Thyroid gland (tissue), 4 donors: ENCODE data around the gene VGLL4. TPM values are rescaled to one million over a fixed set of nuclear protein-coding genes. Genes with fewer than 3 reads are reported as not detected.
A peak's percentile ranks its signal among the peaks of the same experiment; 100 is the strongest.

Experiments
- DNase-seq, 2 donors: peaks; one replicate each; pipeline ENCODE4 v3.0.0-alpha.2; 2019
- H3K27ac ChIP-seq, 3 donors: fragments of 200-600 bp; sonication (generic); 1 replicate in 2 of 3; 2 replicates in 1 of 3; pipeline ENCODE4 v1.5.1; 2016 to 2019; ENCODE audit warnings: mild to moderate bottlenecking in 1 of 3, moderate library complexity in 1 of 3
- H3K27me3 ChIP-seq: fragments of 200-600 bp; sonication (generic); one replicate; pipeline ENCODE4 v1.5.1; 2019
- H3K36me3 ChIP-seq, 2 donors: fragments of 200-600 bp; sonication (generic); one replicate each; pipeline ENCODE4 v1.5.1; 2016 to 2019
- H3K4me1 ChIP-seq, 2 donors: fragments of 200-600 bp; sonication (generic); one replicate each; pipeline ENCODE4 v1.5.1; 2017 to 2019
- H3K4me3 ChIP-seq, 3 donors: fragments of 200-600 bp; sonication (generic); replicated peaks in 1 of 3; 1 replicate in 2 of 3; 2 replicates in 1 of 3; pipeline ENCODE4 v1.5.1; 2016; ENCODE audit warnings: mild to moderate bottlenecking in 1 of 3
- H3K9me3 ChIP-seq: fragments of 200-600 bp; sonication (generic); one replicate; pipeline ENCODE4 v1.5.1; 2017
- POLR2A ChIP-seq, 2 donors: fragments of 450-650 bp; IDR thresholded peaks; one replicate each; pipeline ENCODE4 v1.6.1; 2017; ENCODE audit warnings: antibody characterized with exemption in 2 of 2, mild to moderate bottlenecking in 2 of 2, moderate library complexity in 1 of 2
- WGBS, 2 donors: methylation state at CpG; one replicate each; pipeline ENCODE4 v1.1.5; 2017; 5-methylcytosine and 5-hydroxymethylcytosine counted together
- intact Hi-C: fragments of 100-400 bp; cut with DNase I; formaldehyde crosslinking; loops from one replicate; pipeline ENCODE4 v1.15.1; 2023
- total RNA-seq, 4 donors: library from RNA; depleted of rRNA; stranded (reverse); fragments of >200 nt; gene quantifications; one replicate each; pipeline ENCODE4 v1.2.3, GENCODE V29; 2016
- TF ChIP-seq, protein P1 (sequence below), 6 experiments: fragments of 200-600 bp in 3 of 6; fragments of 450-650 bp in 3 of 6; sonication (generic) in 3 of 6; IDR thresholded peaks; one replicate each; pipeline ENCODE4 v1.5.1; 2016 to 2019; ENCODE audit warnings: antibody characterized with exemption in 6 of 6, mild to moderate bottlenecking in 2 of 6, inconsistent platforms in 1 of 6, moderate library complexity in 1 of 6

The VGLL4 gene
- total RNA-seq, 4 donors from 2014 or later = 96.0 to 142 (median 131) TPM

DNA sequence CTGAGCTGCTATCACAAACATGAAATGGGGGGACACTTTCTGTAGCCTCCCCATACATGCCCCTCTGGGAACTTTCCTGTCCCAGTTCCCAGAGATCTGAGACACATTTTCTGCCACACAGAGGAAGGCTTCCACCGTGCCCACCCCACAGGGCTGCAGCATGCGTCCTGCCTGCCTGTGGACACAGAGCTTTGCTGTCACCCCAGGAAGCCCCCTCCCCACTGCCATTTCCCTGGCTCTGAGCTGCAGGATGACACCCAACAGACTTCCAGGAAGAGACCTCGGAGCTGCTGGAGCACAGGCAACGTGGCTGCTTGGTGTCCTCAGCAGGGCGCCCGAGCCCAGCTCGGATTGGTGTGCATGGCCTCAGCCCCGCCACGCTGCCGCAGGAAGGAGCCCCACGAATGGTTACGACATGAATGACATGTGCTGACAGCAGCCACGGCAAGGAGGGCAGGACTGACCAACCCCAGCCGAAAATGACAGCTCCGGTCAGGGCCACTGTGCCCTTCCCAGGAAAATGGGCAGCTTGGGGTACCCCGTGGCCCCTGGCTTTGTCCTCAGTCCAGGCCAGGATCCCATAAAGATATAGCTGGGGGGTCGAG lies 81.3 kb downstream of the VGLL4 start:
- 80 to 86% methylated on average over 11 of the region's 17 CpGs for WGBS, 2 donors
- intact Hi-C loops = no loop called here
- H3K4me3 ChIP-seq = no peak overlapping the region
- DNase-seq = no peak
- TF ChIP-seq, protein P1, sequence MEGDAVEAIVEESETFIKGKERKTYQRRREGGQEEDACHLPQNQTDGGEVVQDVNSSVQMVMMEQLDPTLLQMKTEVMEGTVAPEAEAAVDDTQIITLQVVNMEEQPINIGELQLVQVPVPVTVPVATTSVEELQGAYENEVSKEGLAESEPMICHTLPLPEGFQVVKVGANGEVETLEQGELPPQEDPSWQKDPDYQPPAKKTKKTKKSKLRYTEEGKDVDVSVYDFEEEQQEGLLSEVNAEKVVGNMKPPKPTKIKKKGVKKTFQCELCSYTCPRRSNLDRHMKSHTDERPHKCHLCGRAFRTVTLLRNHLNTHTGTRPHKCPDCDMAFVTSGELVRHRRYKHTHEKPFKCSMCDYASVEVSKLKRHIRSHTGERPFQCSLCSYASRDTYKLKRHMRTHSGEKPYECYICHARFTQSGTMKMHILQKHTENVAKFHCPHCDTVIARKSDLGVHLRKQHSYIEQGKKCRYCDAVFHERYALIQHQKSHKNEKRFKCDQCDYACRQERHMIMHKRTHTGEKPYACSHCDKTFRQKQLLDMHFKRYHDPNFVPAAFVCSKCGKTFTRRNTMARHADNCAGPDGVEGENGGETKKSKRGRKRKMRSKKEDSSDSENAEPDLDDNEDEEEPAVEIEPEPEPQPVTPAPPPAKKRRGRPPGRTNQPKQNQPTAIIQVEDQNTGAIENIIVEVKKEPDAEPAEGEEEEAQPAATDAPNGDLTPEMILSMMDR (IDR thresholded peaks at IDR 0.05) = no peak
- TF ChIP-seq POLR2A (IDR thresholded peaks at IDR 0.05) = no peak
- peaks cover 1 to 25% of the 10 kb centered on the region in 2 donors for H3K4me1 ChIP-seq
- H3K9me3 ChIP-seq = no peaks in the 10 kb centered on the region
- H3K36me3 ChIP-seq = peaks cover 7 to 18% of the 10 kb centered on the region in 2 donors
- no peaks in the 10 kb centered on the region for H3K27me3 ChIP-seq
- no peak overlapping the region for H3K27ac ChIP-seq

DNA sequence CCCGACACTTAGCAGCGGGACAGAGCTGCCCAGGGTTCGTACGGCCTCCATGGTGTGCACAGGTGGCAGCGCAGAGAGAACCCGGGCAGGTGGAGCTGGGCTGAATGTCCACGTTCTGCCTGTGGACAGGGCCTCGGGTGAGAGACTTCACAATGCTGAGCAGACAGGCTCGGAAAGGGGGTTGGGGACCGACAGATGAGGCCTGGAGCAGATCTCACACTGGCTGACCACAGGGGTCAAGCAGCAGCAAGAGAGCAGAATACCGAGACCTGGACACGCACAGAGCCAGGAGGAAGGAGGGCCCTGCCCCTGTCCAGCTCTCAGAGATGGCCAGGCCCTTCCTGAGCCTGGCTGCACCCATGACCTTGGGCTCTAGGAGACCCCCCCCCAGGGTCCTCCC lies 83.0 kb downstream of the VGLL4 start:
- Histone ChIP-seq H3K27ac (peak overlapping the region in 2 of 3 donors; percentile 3 to 40), H3K27me3 (no peaks in the 10 kb centered on the region), H3K36me3 (peaks cover 11 to 18% of the 10 kb centered on the region in 2 donors), H3K4me1 (peaks cover 17 to 35% of the 10 kb centered on the region in 2 donors), H3K4me3 (no peak overlapping the region), H3K9me3 (no peaks in the 10 kb centered on the region)
- intact Hi-C loops = no loop called here
- WGBS, 2 donors = 88 to 89% methylated on average over 12 of the region's 12 CpGs
- no peak for TF ChIP-seq POLR2A (IDR thresholded peaks at IDR 0.05)
- TF ChIP-seq, protein P1 (IDR thresholded peaks at IDR 0.05) = no peak
- no peak for DNase-seq

DNA sequence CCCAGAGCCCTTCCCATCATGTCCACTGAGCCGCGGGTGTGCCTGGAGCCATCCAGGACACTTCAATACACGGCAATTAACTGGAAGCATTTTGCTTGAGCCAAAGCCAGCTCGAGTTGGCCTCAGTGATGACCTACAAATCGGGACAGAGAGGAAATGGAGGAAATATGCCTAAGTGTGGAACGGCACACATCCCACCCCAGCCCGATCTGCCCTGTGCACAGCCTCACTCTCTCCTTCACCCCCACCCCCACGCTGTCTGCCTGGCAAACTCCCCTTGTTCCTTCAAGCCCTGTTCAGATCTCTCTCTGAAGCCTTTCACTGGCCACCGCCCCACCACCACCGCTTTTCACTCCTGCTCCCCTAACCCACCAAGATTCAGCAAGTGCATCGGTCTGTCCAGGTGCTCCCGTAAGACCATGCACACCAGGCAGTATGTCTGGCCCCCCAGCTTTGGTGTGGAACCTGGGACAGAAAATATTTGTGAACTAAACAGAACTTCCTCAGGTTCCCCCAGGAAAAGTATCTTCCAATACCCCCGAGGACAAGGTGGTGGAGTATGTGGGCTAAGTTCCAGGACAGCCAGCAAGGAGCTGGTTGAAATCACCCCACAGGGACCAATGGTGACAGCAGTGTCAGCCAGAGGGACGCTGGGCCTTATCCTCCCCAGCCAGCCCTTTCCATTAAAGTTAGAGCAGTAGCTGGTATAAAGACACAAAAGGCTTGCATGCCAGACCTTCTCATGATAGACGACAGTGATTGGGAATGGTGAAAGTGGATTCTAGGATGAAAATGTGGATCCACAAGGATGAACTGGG lies 83.7 kb downstream of the VGLL4 start:
- H3K27ac ChIP-seq = peak overlapping the region in 2 of 3 donors; percentile 40 to 63
- TF ChIP-seq, protein P1 (IDR thresholded peaks at IDR 0.05) = no peak
- no peak for TF ChIP-seq POLR2A (IDR thresholded peaks at IDR 0.05)
- H3K36me3 ChIP-seq = peaks cover 16 to 18% of the 10 kb centered on the region in 2 donors
- DNase-seq = no peak
- intact Hi-C loops = no loop called here
- H3K27me3 ChIP-seq = no peaks in the 10 kb centered on the region
- WGBS, 2 donors = 64 to 78% methylated on average over 15 of the region's 15 CpGs
- H3K4me3 ChIP-seq = no peak overlapping the region
- peaks cover 18 to 42% of the 10 kb centered on the region in 2 donors for H3K4me1 ChIP-seq
- H3K9me3 ChIP-seq = no peaks in the 10 kb centered on the region

DNA sequence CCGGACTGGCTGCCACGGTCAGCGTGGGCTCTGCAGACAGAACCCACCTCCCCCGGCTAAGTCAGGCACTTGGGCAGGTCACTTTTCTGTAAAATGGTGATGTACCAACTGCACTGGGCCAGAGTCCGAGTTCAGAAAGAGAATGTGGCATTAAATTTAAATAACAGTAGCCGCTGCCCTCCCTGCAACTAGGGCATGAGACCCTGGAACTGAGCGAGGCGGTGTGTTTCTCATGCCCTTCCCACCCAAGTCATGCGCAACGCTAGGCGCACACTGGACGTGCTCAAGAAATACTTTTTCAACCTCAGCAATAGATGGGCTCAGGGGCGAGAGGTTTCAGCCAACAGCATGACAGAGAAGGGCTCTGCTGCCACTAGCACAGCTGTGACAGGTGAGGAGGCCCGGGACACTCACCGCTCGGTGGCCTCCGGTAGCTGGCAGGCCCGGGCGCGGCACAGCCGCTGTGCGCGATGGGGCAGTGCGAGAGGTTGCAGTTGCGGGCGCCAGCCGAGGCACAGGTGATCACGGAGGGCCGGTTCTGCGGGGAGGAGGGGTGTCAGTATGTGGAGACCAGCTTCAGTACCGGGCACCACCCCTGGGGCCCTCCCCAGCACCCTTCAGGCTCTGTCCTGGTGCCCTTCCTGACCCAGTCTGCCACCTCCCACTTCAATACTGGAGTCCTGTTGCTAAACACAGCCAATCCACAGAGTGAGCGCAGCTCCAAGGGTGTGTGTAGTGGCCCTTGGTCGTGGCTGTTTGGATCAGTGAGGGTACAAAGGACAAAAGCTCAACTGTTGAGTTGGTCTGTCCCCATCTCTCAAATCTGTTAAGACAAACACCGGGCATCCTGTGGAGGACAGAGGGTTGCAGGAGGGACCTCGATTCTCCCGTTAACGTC lies 84.5 kb downstream of the VGLL4 start:
- TF ChIP-seq, protein P1 (IDR thresholded peaks at IDR 0.05) = no peak
- TF ChIP-seq POLR2A (IDR thresholded peaks at IDR 0.05) = no peak
- WGBS, 2 donors = 90 to 91% methylated on average over 30 to 36 of the region's 37 CpGs
- no peaks in the 10 kb centered on the region for H3K9me3 ChIP-seq
- intact Hi-C loops = no loop called here
- no peak for DNase-seq
- peaks cover 18 to 51% of the 10 kb centered on the region in 2 donors for H3K4me1 ChIP-seq
- H3K27ac ChIP-seq = peak overlapping the region in 2 of 3 donors; percentile 40 to 63
- H3K4me3 ChIP-seq = no peak overlapping the region
- H3K36me3 ChIP-seq = peaks cover 11 to 13% of the 10 kb centered on the region in 2 donors
- H3K27me3 ChIP-seq = no peaks in the 10 kb centered on the region
